ENCODE results near the gene DDB1. TPM values are rescaled to one million over a fixed set of nuclear protein-coding genes. Genes with fewer than 3 reads are reported as not detected.

Gene DDB1
- total RNA-seq, 1 experiment from 2014 or later: 451 TPM

GRCh38 chr11:61279934-61280659, 52.8 kb downstream of the DDB1 start:
- intact Hi-C loops (cut with micrococcal nuclease): no loop called here
- Histone ChIP-seq H3K9me3 (ENCODE audit: low read length) (no peaks in the 10 kb centered on the region), H3K9me2 (replicated peaks; ENCODE audit: low read length) (no peaks in the 10 kb centered on the region), H4K20me1 (ENCODE audit: low read length) (no peaks in the 10 kb centered on the region), H3K27ac (ENCODE audit: low read length) (peak overlapping the region; percentile 31), H3K4me2 (ENCODE audit: low read length) (peak overlapping the region; percentile 17; the same call in 1 of the 2 replicates), H3K27me3 (ENCODE audit: low read length) (no peaks in the 10 kb centered on the region), H2AFZ (ENCODE audit: low read length) (no peak overlapping the region), H3K9ac (ENCODE audit: low read length) (no peak overlapping the region), H3K4me1 (ENCODE audit: insufficient read depth, low read length) (peaks cover 15% of the 10 kb centered on the region), H3K79me2 (ENCODE audit: low read length) (no peaks in the 10 kb centered on the region), H3F3A (ENCODE audit: low read length, unreplicated experiment) (no peaks in the 10 kb centered on the region), H3K4me3 (ENCODE audit: low read length) (no peak overlapping the region), H3K36me3 (ENCODE audit: low read depth, low read length) (no peaks in the 10 kb centered on the region)
- no TSS peak for BruUV-seq (replicated peaks)
- TF ChIP-seq EZH2 (IDR thresholded peaks at IDR 0.05; ENCODE audit: low read length, unreplicated experiment): no peak
- no peak for TF ChIP-seq EZH2phosphoT487 (IDR thresholded peaks at IDR 0.05; ENCODE audit: borderline replicate concordance, low read length)
- peak; percentile 44; the same call in 1 of the 2 replicates for TF ChIP-seq CTCF (conservative IDR thresholded peaks at IDR 0.05; ENCODE audit: low read depth, low read length)
- peak; percentile 97 for DNase-seq
- peak; percentile 70 for ATAC-seq
- ChIA-PET CTCF (interaction anchor here (0.7 kb wide), 2 partner anchors 113 to 144 kb away, joined by 3 read pairs; no protein-coding TSS in a partner anchor), POLR2A (ENCODE audit: unreplicated experiment) (no interaction called here)

GRCh38 chr11:61278001-61278470, 54.9 kb downstream of the DDB1 start:
- Histone ChIP-seq H3K9ac (ENCODE audit: low read length) (no peak overlapping the region), H3K36me3 (ENCODE audit: low read depth, low read length) (no peaks in the 10 kb centered on the region), H3K79me2 (ENCODE audit: low read length) (no peaks in the 10 kb centered on the region), H3K4me2 (ENCODE audit: low read length) (no peak overlapping the region), H3K9me3 (ENCODE audit: low read length) (no peaks in the 10 kb centered on the region), H3K4me3 (ENCODE audit: low read length) (no peak overlapping the region), H4K20me1 (ENCODE audit: low read length) (no peaks in the 10 kb centered on the region), H2AFZ (ENCODE audit: low read length) (no peak overlapping the region), H3K27ac (ENCODE audit: low read length) (no peak overlapping the region), H3F3A (ENCODE audit: low read length, unreplicated experiment) (no peaks in the 10 kb centered on the region), H3K27me3 (ENCODE audit: low read length) (no peaks in the 10 kb centered on the region), H3K9me2 (replicated peaks; ENCODE audit: low read length) (no peaks in the 10 kb centered on the region), H3K4me1 (ENCODE audit: insufficient read depth, low read length) (peaks cover 15% of the 10 kb centered on the region)
- TF ChIP-seq CTCF (conservative IDR thresholded peaks at IDR 0.05; ENCODE audit: low read depth, low read length): no peak
- TF ChIP-seq EZH2phosphoT487 (IDR thresholded peaks at IDR 0.05; ENCODE audit: borderline replicate concordance, low read length): no peak
- TF ChIP-seq EZH2 (IDR thresholded peaks at IDR 0.05; ENCODE audit: low read length, unreplicated experiment): no peak
- no TSS peak for BruUV-seq (replicated peaks)
- POLR2A ChIA-PET (ENCODE audit: unreplicated experiment): no interaction called here
- CTCF ChIA-PET: no interaction called here
- DNase-seq (no peak), ATAC-seq (no peak)
- intact Hi-C loops (cut with micrococcal nuclease): no loop called here
